ENCODE data around the gene CDH13.

DNA sequence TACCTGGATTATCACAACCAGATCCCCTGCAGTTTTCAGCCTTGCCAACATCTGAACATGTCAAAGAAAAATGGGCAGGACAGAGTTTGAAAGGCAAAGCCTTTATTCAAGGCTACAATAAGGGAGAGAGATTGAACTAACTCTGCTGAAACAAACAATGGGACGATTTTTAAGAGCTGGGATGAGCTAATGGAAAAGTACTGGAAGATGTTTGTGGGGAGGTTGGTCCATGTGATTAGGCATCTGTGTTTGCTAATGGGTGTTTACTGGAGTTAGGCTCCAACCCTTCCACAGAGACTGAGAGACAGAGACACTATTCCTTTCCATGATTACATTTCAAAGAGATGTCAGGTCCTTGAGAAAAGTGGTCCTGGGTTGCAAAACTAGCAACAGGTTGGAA lies 1146.0 kb downstream of the CDH13 start:
- TF ChIP-seq EP300 (IDR thresholded peaks at IDR 0.05), result no peak
- TF ChIP-seq, protein P1, sequence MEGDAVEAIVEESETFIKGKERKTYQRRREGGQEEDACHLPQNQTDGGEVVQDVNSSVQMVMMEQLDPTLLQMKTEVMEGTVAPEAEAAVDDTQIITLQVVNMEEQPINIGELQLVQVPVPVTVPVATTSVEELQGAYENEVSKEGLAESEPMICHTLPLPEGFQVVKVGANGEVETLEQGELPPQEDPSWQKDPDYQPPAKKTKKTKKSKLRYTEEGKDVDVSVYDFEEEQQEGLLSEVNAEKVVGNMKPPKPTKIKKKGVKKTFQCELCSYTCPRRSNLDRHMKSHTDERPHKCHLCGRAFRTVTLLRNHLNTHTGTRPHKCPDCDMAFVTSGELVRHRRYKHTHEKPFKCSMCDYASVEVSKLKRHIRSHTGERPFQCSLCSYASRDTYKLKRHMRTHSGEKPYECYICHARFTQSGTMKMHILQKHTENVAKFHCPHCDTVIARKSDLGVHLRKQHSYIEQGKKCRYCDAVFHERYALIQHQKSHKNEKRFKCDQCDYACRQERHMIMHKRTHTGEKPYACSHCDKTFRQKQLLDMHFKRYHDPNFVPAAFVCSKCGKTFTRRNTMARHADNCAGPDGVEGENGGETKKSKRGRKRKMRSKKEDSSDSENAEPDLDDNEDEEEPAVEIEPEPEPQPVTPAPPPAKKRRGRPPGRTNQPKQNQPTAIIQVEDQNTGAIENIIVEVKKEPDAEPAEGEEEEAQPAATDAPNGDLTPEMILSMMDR (IDR thresholded peaks at IDR 0.05), result no peak

Measured in esophagus muscularis mucosa (tissue), 3 donors.